ENCODE results near the gene PLA2R1. TPM values are rescaled to one million over a fixed set of nuclear protein-coding genes. Genes with fewer than 3 reads are reported as not detected.

PLA2R1 gene
- total RNA-seq, 1 experiment from 2014 or later, result 1.1 TPM

DNA sequence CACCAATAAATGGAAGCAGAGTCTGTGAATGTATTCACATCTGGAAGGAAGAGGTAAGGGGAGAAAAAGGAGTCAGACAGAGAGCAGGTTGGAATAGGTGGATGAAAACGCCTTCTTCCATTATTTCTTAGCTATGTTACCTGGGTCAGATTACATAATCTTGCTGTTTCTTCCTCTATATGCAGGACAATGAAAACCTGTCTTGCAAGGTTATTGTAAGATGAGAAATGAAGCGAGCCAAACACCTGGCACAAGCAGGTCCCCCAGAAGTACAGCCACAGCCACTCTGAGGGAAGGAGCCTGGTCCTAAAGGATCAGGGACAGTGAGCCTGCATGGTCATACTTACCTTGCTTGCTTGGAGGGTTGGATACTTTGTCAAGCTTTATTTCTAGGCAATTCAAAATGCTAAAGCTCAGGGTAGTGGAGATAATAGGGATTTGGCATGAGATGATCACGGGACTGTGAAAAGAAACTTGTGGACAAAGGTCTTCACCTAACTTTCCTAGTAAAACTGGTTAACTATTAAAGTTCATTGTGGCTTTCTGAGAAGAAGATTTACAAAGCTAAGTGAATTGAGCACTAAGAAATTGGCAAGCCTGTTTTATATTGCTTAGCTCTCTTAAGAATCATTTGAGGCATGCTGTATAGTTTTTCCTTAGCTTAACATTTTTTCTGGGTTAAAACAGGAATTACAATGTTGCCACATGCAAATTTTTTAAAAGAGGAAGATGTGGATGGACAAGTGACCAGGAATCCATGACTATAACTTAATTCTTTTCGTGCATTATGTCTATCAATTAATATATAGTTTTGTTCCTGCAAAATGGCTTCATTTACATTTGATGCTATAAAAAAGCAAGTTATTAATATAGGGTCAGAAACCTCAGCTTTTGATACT lies 15.7 kb upstream of the PLA2R1 start (continued):
- TF ChIP-seq, protein P1, sequence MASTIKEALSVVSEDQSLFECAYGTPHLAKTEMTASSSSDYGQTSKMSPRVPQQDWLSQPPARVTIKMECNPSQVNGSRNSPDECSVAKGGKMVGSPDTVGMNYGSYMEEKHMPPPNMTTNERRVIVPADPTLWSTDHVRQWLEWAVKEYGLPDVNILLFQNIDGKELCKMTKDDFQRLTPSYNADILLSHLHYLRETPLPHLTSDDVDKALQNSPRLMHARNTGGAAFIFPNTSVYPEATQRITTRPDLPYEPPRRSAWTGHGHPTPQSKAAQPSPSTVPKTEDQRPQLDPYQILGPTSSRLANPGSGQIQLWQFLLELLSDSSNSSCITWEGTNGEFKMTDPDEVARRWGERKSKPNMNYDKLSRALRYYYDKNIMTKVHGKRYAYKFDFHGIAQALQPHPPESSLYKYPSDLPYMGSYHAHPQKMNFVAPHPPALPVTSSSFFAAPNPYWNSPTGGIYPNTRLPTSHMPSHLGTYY (CRISPR knock-in tag; IDR thresholded peaks at IDR 0.05), result no peak

DNA sequence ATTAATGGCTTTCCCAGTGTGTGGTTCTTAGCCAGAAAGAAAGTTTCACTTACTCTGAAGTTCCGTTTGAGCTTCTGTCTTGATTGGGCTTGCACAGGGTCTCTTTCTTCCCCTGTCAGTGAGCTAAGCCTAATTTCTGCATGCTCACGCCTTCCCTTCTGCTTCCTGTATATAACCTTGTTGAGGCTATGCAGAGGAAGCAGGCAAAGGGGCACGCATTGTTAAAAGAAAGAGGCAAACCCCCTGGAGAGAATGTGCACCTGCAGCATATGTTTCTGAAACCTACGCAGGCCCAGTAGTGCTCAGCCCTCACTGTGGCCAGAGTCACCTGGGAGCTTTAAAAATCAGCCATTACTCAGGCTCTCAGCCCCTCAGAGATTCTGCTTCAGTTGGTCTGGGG lies 14.5 kb upstream of the PLA2R1 start:
- no peak; the same call in 1 of the 2 replicates for ATAC-seq
- peaks cover 30% of the 10 kb centered on the region for H3K36me3 Mint-ChIP-seq
- no peak for DNase-seq (ENCODE audit: low spot score)
- TF ChIP-seq, protein P2, sequence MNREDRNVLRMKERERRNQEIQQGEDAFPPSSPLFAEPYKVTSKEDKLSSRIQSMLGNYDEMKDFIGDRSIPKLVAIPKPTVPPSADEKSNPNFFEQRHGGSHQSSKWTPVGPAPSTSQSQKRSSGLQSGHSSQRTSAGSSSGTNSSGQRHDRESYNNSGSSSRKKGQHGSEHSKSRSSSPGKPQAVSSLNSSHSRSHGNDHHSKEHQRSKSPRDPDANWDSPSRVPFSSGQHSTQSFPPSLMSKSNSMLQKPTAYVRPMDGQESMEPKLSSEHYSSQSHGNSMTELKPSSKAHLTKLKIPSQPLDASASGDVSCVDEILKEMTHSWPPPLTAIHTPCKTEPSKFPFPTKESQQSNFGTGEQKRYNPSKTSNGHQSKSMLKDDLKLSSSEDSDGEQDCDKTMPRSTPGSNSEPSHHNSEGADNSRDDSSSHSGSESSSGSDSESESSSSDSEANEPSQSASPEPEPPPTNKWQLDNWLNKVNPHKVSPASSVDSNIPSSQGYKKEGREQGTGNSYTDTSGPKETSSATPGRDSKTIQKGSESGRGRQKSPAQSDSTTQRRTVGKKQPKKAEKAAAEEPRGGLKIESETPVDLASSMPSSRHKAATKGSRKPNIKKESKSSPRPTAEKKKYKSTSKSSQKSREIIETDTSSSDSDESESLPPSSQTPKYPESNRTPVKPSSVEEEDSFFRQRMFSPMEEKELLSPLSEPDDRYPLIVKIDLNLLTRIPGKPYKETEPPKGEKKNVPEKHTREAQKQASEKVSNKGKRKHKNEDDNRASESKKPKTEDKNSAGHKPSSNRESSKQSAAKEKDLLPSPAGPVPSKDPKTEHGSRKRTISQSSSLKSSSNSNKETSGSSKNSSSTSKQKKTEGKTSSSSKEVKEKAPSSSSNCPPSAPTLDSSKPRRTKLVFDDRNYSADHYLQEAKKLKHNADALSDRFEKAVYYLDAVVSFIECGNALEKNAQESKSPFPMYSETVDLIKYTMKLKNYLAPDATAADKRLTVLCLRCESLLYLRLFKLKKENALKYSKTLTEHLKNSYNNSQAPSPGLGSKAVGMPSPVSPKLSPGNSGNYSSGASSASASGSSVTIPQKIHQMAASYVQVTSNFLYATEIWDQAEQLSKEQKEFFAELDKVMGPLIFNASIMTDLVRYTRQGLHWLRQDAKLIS (CRISPR knock-in tag; IDR thresholded peaks at IDR 0.05; ENCODE audit: borderline replicate concordance), result no peak
- no peak for TF ChIP-seq JUN (CRISPR knock-in tag; IDR thresholded peaks at IDR 0.05)
- no peak for TF ChIP-seq SOX15 (CRISPR knock-in tag; IDR thresholded peaks at IDR 0.05)
- no peak for TF ChIP-seq ZNF263 (CRISPR knock-in tag; IDR thresholded peaks at IDR 0.05; ENCODE audit: low read depth)
- TF ChIP-seq, protein P3, sequence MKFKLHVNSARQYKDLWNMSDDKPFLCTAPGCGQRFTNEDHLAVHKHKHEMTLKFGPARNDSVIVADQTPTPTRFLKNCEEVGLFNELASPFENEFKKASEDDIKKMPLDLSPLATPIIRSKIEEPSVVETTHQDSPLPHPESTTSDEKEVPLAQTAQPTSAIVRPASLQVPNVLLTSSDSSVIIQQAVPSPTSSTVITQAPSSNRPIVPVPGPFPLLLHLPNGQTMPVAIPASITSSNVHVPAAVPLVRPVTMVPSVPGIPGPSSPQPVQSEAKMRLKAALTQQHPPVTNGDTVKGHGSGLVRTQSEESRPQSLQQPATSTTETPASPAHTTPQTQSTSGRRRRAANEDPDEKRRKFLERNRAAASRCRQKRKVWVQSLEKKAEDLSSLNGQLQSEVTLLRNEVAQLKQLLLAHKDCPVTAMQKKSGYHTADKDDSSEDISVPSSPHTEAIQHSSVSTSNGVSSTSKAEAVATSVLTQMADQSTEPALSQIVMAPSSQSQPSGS (CRISPR knock-in tag; IDR thresholded peaks at IDR 0.05; ENCODE audit: borderline replicate concordance, low read depth), result no peak
- peaks cover 42% of the 10 kb centered on the region for H3K9me3 Mint-ChIP-seq
- peaks cover 3% of the 10 kb centered on the region for H3K4me1 Mint-ChIP-seq
- ChIA-PET CTCF (no interaction called here), POLR2A (no interaction called here)
- no peaks in the 10 kb centered on the region for H3K27me3 Mint-ChIP-seq (ENCODE audit: low read depth)
- no peak overlapping the region for H3K4me3 Mint-ChIP-seq
- H3K27ac Mint-ChIP-seq, result no peak overlapping the region

DNA sequence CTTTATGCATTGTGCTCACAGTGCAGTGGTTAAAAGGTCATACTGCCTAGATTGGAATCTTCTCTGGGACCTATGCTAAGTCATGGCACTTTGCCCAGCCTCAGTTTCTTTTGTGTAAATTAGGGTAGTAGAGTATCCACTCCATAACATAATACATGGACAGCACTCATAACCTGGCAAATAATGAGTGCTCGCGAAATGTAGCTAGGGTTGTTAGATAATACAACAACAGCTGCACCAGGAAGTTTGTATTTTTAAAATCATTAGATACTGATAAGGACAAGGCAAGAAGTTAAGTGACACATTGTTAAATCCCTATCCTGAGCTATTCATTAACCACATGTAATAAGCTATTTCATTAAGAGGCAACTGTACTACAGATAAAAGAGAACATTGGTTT lies 13.8 kb upstream of the PLA2R1 start:
- POLR2A ChIA-PET, result no interaction called here
- Mint-ChIP-seq H3K9me3 (peaks cover 43% of the 10 kb centered on the region), H3K4me3 (no peak overlapping the region), H3K27ac (no peak overlapping the region), H3K4me1 (peaks cover 3% of the 10 kb centered on the region), H3K27me3 (ENCODE audit: low read depth) (no peaks in the 10 kb centered on the region), H3K36me3 (peaks cover 31% of the 10 kb centered on the region)
- DNase-seq (ENCODE audit: low spot score) (no peak), ATAC-seq (no peak)
- CTCF ChIA-PET, result interaction anchor here (0.6 kb wide), 1 partner anchor 26 kb away, joined by 4 read pairs; no protein-coding TSS in a partner anchor
- no peak for TF ChIP-seq CBFB (CRISPR knock-in tag; IDR thresholded peaks at IDR 0.05; ENCODE audit: low read depth)
- TF ChIP-seq FOXJ3 (CRISPR knock-in tag; IDR thresholded peaks at IDR 0.05; ENCODE audit: borderline replicate concordance), result no peak
- no peak for TF ChIP-seq ZNF121 (CRISPR knock-in tag; IDR thresholded peaks at IDR 0.05)
- TF ChIP-seq ATF1 (CRISPR knock-in tag; IDR thresholded peaks at IDR 0.05), result no peak

DNA sequence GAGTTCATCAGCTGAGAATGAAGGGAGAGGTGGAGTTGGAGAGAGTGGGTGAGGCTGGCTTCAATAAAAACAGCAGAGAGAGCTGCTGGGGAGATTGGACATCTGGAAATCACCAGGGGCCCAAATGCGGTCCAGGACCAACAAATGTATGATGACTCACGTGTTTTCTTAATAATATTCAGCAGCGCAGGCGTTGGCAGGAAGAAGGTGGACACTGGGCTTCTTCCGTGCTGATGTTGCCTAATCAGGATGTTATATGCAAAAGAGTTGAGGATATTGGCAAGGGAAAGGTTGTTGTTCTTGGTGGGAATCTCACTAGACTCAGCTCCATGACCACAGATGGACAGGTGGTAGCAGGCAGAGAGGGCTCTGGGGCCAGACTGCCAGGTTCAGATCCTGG lies 12.8 kb upstream of the PLA2R1 start:
- POLR2A ChIA-PET, result no interaction called here
- no peak for DNase-seq (ENCODE audit: low spot score)
- H3K27me3 Mint-ChIP-seq (ENCODE audit: low read depth), result no peaks in the 10 kb centered on the region
- H3K27ac Mint-ChIP-seq, result no peak overlapping the region
- no peak for ATAC-seq
- no peak overlapping the region for H3K4me3 Mint-ChIP-seq
- peaks cover 28% of the 10 kb centered on the region for H3K36me3 Mint-ChIP-seq
- no peaks in the 10 kb centered on the region for H3K4me1 Mint-ChIP-seq
- CTCF ChIA-PET, result no interaction called here
- peaks cover 44% of the 10 kb centered on the region for H3K9me3 Mint-ChIP-seq
- TF ChIP-seq MXD4 (CRISPR knock-in tag; IDR thresholded peaks at IDR 0.05; ENCODE audit: borderline replicate concordance), result no peak
- TF ChIP-seq, protein P4, sequence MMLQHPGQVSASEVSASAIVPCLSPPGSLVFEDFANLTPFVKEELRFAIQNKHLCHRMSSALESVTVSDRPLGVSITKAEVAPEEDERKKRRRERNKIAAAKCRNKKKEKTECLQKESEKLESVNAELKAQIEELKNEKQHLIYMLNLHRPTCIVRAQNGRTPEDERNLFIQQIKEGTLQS (CRISPR knock-in tag; conservative IDR thresholded peaks at IDR 0.05), result no peak
- TF ChIP-seq, protein P5, sequence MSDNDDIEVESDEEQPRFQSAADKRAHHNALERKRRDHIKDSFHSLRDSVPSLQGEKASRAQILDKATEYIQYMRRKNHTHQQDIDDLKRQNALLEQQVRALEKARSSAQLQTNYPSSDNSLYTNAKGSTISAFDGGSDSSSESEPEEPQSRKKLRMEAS (CRISPR knock-in tag; IDR thresholded peaks at IDR 0.05), result no peak
- TF ChIP-seq, protein P6, sequence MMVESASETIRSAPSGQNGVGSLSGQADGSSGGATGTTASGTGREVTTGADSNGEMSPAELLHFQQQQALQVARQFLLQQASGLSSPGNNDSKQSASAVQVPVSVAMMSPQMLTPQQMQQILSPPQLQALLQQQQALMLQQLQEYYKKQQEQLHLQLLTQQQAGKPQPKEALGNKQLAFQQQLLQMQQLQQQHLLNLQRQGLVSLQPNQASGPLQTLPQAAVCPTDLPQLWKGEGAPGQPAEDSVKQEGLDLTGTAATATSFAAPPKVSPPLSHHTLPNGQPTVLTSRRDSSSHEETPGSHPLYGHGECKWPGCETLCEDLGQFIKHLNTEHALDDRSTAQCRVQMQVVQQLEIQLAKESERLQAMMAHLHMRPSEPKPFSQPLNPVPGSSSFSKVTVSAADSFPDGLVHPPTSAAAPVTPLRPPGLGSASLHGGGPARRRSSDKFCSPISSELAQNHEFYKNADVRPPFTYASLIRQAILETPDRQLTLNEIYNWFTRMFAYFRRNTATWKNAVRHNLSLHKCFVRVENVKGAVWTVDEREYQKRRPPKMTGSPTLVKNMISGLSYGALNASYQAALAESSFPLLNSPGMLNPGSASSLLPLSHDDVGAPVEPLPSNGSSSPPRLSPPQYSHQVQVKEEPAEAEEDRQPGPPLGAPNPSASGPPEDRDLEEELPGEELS (CRISPR knock-in tag; IDR thresholded peaks at IDR 0.05), result no peak
- TF ChIP-seq, protein P7, sequence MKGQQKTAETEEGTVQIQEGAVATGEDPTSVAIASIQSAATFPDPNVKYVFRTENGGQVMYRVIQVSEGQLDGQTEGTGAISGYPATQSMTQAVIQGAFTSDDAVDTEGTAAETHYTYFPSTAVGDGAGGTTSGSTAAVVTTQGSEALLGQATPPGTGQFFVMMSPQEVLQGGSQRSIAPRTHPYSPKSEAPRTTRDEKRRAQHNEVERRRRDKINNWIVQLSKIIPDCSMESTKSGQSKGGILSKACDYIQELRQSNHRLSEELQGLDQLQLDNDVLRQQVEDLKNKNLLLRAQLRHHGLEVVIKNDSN (CRISPR knock-in tag; IDR thresholded peaks at IDR 0.05), result no peak
- TF ChIP-seq ZNF671 (CRISPR knock-in tag; IDR thresholded peaks at IDR 0.05), result no peak
- TF ChIP-seq, protein P8, sequence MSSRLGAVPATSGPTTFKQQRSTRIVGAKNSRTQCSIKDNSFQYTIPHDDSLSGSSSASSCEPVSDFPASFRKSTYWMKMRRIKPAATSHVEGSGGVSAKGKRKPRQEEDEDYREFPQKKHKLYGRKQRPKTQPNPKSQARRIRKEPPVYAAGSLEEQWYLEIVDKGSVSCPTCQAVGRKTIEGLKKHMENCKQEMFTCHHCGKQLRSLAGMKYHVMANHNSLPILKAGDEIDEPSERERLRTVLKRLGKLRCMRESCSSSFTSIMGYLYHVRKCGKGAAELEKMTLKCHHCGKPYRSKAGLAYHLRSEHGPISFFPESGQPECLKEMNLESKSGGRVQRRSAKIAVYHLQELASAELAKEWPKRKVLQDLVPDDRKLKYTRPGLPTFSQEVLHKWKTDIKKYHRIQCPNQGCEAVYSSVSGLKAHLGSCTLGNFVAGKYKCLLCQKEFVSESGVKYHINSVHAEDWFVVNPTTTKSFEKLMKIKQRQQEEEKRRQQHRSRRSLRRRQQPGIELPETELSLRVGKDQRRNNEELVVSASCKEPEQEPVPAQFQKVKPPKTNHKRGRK (CRISPR knock-in tag; IDR thresholded peaks at IDR 0.05; ENCODE audit: borderline replicate concordance), result no peak

All from WTC11 (cell line).